Trophoblast cell (in vitro differentiated cells and primary cell): Measurements from ENCODE around the gene TXNDC2.
"Not testable (repeated sequence)": the region's sequence is repeated elsewhere in the genome, so short reads cannot be mapped to it uniquely, and the experiment has no call there.

Experiments used
- DNase-seq, 2 donors: peaks; one replicate each; pipeline ENCODE4 v3.0.0-alpha.2; 2016
- H2AFZ ChIP-seq: 2 replicates; pipeline ENCODE4 v1.6.1; 2013; ENCODE audit warnings: low read length, moderate library complexity, mild to moderate bottlenecking; ENCODE audit not compliant: insufficient read depth, poor library complexity
- H2AK5ac ChIP-seq: 2 replicates; pipeline ENCODE4 v1.6.1; 2013; ENCODE audit warnings: mild to moderate bottlenecking, low read length
- H2BK120ac ChIP-seq: 2 replicates; pipeline ENCODE4 v1.6.1; 2013; ENCODE audit warnings: low read length, mild to moderate bottlenecking, moderate library complexity; ENCODE audit not compliant: insufficient read depth, poor library complexity
- H2BK12ac ChIP-seq: 2 replicates; pipeline ENCODE4 v1.6.1; 2013; ENCODE audit warnings: mild to moderate bottlenecking, low read length, moderate library complexity
- H2BK5ac ChIP-seq: 2 replicates; pipeline ENCODE4 v1.6.1; 2013; ENCODE audit warnings: low read length, low read depth, moderate library complexity, mild to moderate bottlenecking; ENCODE audit not compliant: poor library complexity
- H3K14ac ChIP-seq: 2 replicates; pipeline ENCODE4 v1.6.1; 2013; ENCODE audit warnings: mild to moderate bottlenecking, low read length
- H3K18ac ChIP-seq: 2 replicates; pipeline ENCODE4 v1.6.1; 2013; ENCODE audit warnings: mild to moderate bottlenecking, low read length
- H3K23ac ChIP-seq: 2 replicates; pipeline ENCODE4 v1.6.1; 2013; ENCODE audit warnings: low read length
- H3K27ac ChIP-seq: 2 replicates; pipeline ENCODE4 v1.5.1; 2013; ENCODE audit warnings: low read depth, mild to moderate bottlenecking, inconsistent platforms, low read length, moderate library complexity
- H3K27me3 ChIP-seq: 2 replicates; pipeline ENCODE4 v1.6.1; 2013; ENCODE audit warnings: inconsistent platforms, mild to moderate bottlenecking, low read length, moderate library complexity; ENCODE audit not compliant: insufficient read depth
- H3K36me3 ChIP-seq, 2 experiments: 1 replicate in 1 of 2; 2 replicates in 1 of 2; pipeline ENCODE4 v1.6.1; 2013; ENCODE audit warnings: low read length in 2 of 2, mild to moderate bottlenecking in 2 of 2, moderate library complexity in 1 of 2; ENCODE audit not compliant: insufficient read depth in 2 of 2, control insufficient read depth in 1 of 2
- H3K4ac ChIP-seq: 2 replicates; pipeline ENCODE4 v1.6.1; 2013; ENCODE audit warnings: low read depth, mild to moderate bottlenecking, low read length, moderate library complexity
- H3K4me1 ChIP-seq, 2 experiments: 1 replicate in 1 of 2; 2 replicates in 1 of 2; pipeline ENCODE4 v1.6.1; 2013; ENCODE audit warnings: low read length in 2 of 2, mild to moderate bottlenecking in 2 of 2, moderate library complexity in 1 of 2; ENCODE audit not compliant: insufficient read depth in 2 of 2, control insufficient read depth in 1 of 2
- H3K4me2 ChIP-seq: 2 replicates; pipeline ENCODE4 v1.6.1; 2013; ENCODE audit warnings: inconsistent platforms, mild to moderate bottlenecking, low read length, moderate library complexity
- H3K4me3 ChIP-seq: 2 replicates; pipeline ENCODE4 v1.5.1; 2013; ENCODE audit warnings: mild to moderate bottlenecking, low read depth, low read length, inconsistent platforms
- H3K79me1 ChIP-seq: one replicate; pipeline ENCODE4 v1.6.1; 2013; ENCODE audit warnings: low read length
- H3K79me2 ChIP-seq: 2 replicates; pipeline ENCODE4 v1.6.1; 2013; ENCODE audit warnings: low read length, mild to moderate bottlenecking; ENCODE audit not compliant: control insufficient read depth, insufficient read depth, poor library complexity
- H3K9ac ChIP-seq: 2 replicates; pipeline ENCODE4 v1.6.1; 2013; ENCODE audit warnings: mild to moderate bottlenecking, low read length
- H3K9me3 ChIP-seq: 2 replicates; pipeline ENCODE4 v1.6.1; 2013; ENCODE audit warnings: low read depth, mild to moderate bottlenecking, control low read depth, inconsistent platforms, low read length; ENCODE audit not compliant: insufficient read depth
- H4K12ac ChIP-seq: 2 replicates; pipeline ENCODE4 v1.6.1; 2013; ENCODE audit warnings: low read depth, mild to moderate bottlenecking, low read length, moderate library complexity
- H4K8ac ChIP-seq: 2 replicates; pipeline ENCODE4 v1.6.1; 2013; ENCODE audit warnings: low read depth, mild to moderate bottlenecking, low read length, moderate library complexity
- H4K91ac ChIP-seq: one replicate; pipeline ENCODE4 v1.6.1; 2013; ENCODE audit warnings: low read depth, mild to moderate bottlenecking, low read length, moderate library complexity
- WGBS: extraction: QIAGEN DNeasy Blood & Tissue Kit; methylation state at CpG from one replicate; pipeline ENCODE4 v1.1.7; 2013; ENCODE audit warnings: missing lambda C conversion rate; ENCODE audit not compliant: insufficient read length, insufficient coverage; ENCODE audit errors: extremely low coverage; 5-methylcytosine and 5-hydroxymethylcytosine counted together

The TXNDC2 gene

DNA sequence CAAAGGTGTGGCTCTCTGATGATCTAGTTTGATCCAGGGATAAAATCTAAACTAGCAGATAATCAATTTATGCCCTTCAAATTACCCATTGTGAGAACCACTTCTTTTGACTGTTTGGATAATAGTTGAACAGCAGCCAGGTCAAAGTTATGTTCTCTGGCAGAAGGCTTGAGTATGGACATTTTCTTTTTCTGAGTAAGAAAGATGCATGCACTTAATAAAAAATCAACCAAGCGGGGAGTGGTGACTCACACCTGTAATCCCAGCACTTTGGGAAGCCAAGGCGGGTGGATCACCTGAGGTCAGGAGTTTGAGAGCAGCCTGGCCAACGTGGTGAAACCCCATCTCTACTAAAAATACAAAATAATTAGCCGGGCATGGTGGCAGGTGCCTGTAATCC lies 5.7 kb downstream of the TXNDC2 start:
- not testable (repeated sequence) for H3K36me3 ChIP-seq, H3K4ac ChIP-seq
- no CpG with 5 or more reads among the region's 4 CpGs for WGBS

DNA sequence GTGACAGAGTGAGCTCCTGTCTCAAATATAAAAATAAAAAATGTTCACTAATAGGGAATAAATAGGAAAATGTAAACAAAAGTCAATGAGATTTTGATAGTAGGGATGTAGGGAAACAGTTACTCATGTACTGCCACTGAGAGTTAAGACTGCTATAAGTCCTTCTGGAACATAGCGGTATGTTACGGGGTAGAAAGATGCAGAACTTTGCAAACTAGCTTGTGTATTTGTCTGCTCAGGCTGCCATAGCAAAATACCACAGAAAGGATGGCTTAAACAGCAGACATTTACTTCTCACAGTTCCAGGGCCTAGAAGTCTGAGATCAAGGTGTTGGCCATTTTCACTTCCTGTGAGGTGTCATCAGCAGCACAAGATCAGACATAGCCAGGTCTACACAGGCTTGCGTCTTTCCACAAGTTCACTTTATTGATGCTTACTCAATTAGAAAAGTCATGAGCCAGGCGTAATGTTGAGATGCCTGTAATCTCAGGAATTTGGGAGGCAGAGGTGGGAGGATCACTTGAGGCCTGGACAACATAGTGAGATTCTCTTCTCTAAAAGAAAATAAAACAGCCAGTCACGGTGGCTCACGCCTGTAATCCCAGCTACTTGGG lies 8.8 kb downstream of the TXNDC2 start:
- no peak for DNase-seq
- no peak overlapping the region for H3K4me3 ChIP-seq
- WGBS: no CpG with 5 or more reads among the region's 6 CpGs
- H3K79me2 ChIP-seq: no peaks in the 10 kb centered on the region
- H3K23ac ChIP-seq: no peak overlapping the region
- no peak overlapping the region for H3K14ac ChIP-seq
- no peak overlapping the region for H2AFZ ChIP-seq
- no peak overlapping the region for H3K9ac ChIP-seq
- H3K79me1 ChIP-seq: peaks cover 2% of the 10 kb centered on the region
- no peak overlapping the region for H2AK5ac ChIP-seq
- H3K4me1 ChIP-seq: peaks cover 0 to 3% of the 10 kb centered on the region in 2 experiments
- H3K36me3 ChIP-seq: no peaks in the 10 kb centered on the region
- H3K27me3 ChIP-seq: no peaks in the 10 kb centered on the region
- H3K4me2 ChIP-seq: no peak overlapping the region
- no peak overlapping the region for H3K18ac ChIP-seq
- no peak overlapping the region for H3K4ac ChIP-seq
- no peak overlapping the region for H4K12ac ChIP-seq
- H4K8ac ChIP-seq: no peak overlapping the region
- H2BK12ac ChIP-seq: no peak overlapping the region
- H2BK120ac ChIP-seq: no peak overlapping the region
- no peak overlapping the region for H2BK5ac ChIP-seq
- H3K27ac ChIP-seq: no peak overlapping the region
- H3K9me3 ChIP-seq: no peaks in the 10 kb centered on the region
- no peak overlapping the region for H4K91ac ChIP-seq

More for the DNA sequence above, 5.7 kb downstream of the TXNDC2 start:
- not testable (repeated sequence) for H2AFZ ChIP-seq, H2BK12ac ChIP-seq, H3K27ac ChIP-seq, H3K4me1 ChIP-seq, H3K27me3 ChIP-seq, H2BK120ac ChIP-seq, H3K23ac ChIP-seq, H3K14ac ChIP-seq, H3K79me1 ChIP-seq, H3K4me2 ChIP-seq, H3K79me2 ChIP-seq, H2BK5ac ChIP-seq, H4K91ac ChIP-seq, H3K18ac ChIP-seq, H4K12ac ChIP-seq, H4K8ac ChIP-seq, H3K4me3 ChIP-seq, H3K9ac ChIP-seq, H2AK5ac ChIP-seq, H3K9me3 ChIP-seq, DNase-seq

DNA sequence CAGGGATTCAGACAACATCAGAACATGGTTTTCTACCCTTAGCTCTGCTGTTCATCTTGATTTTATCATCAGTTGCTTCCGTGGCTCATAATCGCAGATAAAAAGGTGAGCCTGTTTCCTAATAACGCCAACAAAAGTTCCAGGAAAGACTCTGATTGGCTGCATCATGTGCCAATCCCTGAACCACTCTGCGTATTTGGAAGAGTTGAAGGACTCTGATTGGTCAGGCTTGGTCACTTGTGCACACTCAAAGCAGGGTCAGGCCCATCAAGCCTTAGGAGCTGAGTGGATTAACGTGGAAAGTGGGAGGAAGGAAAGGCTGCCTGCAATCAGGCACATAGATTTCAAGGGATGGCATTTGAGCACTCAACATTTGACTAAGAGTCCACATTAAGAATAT lies 11.4 kb downstream of the TXNDC2 start:
- Histone ChIP-seq H3K18ac (no peak overlapping the region), H3K14ac (no peak overlapping the region), H3K4ac (no peak overlapping the region), H2BK120ac (no peak overlapping the region), H4K8ac (no peak overlapping the region), H2BK5ac (no peak overlapping the region), H2AFZ (no peak overlapping the region), H3K4me1 (peaks cover 0 to 3% of the 10 kb centered on the region in 2 experiments), H2AK5ac (no peak overlapping the region), H3K27me3 (no peaks in the 10 kb centered on the region), H3K9me3 (no peaks in the 10 kb centered on the region), H3K9ac (no peak overlapping the region), H4K91ac (no peak overlapping the region), H3K4me3 (no peak overlapping the region), H3K79me1 (peaks cover 2% of the 10 kb centered on the region), H3K4me2 (no peak overlapping the region), H4K12ac (no peak overlapping the region), H3K27ac (no peak overlapping the region), H3K23ac (no peak overlapping the region), H3K79me2 (no peaks in the 10 kb centered on the region), H2BK12ac (no peak overlapping the region), H3K36me3 (no peaks in the 10 kb centered on the region)
- WGBS: no CpG with 5 or more reads among the region's 5 CpGs
- DNase-seq: no peak

DNA sequence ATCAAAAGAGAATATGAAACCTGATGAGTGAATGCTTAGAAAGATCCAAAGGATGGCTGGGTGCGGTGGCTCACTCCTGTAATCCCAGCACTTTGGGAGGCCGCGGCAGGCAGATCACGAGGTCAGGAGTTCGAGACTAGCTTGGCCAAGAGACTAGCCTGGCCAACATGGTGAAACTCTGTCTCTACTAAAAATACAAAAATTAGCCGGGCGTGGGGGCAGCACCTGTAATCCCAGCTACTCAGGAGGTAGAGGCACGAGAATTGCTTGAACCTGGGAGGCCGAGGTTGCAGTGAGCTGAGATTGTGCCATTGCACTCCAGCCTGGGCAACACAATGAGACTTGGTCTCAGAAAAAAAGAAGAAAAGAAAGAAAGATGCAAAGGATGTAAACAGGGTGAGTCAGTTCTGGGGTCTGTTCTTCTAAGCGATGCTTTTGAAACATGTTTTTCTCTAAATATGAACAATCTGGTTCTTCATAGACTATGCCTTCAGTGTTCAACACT lies 12.1 kb downstream of the TXNDC2 start:
- H4K12ac ChIP-seq, H2BK120ac ChIP-seq, H3K79me1 ChIP-seq, H4K8ac ChIP-seq, H3K23ac ChIP-seq, H2BK12ac ChIP-seq, H3K4me3 ChIP-seq, H3K36me3 ChIP-seq, H4K91ac ChIP-seq, H3K27me3 ChIP-seq, H3K9ac ChIP-seq, H2AK5ac ChIP-seq, H3K4me1 ChIP-seq, H3K27ac ChIP-seq, DNase-seq, H3K79me2 ChIP-seq, H3K18ac ChIP-seq, H3K14ac ChIP-seq, H2BK5ac ChIP-seq, H3K9me3 ChIP-seq, H3K4ac ChIP-seq, H2AFZ ChIP-seq, H3K4me2 ChIP-seq: not testable (repeated sequence)
- no CpG with 5 or more reads among the region's 10 CpGs for WGBS
